T-helper 22 cell (primary cell): Measurements from ENCODE around the gene DUSP9.

Experiments used
- DNase-seq: peaks from one replicate; pipeline ENCODE4 v3.0.0-alpha.2; 2020; ENCODE audit warnings: low read depth

The DUSP9 gene

GRCh38 chrX:153635788-153636668, 11.0 kb upstream of the DUSP9 start:
- no peak for DNase-seq

- no peak for DNase-seq
Observed at GRCh38 chrX:153636716-153637115, 10.3 kb upstream of the DUSP9 start.

- DNase-seq = no peak
Observed at GRCh38 chrX:153637121-153638040, 9.6 kb upstream of the DUSP9 start.

DNA sequence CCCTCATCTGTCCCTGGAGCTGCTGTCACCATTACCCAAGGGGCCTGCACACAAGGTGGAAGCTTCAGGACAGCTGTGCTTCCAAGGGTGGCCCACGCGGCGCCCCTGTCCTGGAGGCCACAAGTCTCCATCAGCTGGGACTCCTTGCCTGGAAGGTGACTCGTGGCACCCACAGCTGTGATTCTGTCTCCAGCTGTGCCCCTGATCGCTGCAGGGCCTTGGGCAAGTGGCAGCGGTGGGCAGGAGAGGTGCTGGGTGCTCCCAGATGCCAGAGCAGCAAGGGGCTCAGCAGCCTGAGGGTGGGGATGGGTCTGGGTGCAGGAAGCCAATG, 9.0 kb upstream of the DUSP9 start:
- DNase-seq = no peak

DNA sequence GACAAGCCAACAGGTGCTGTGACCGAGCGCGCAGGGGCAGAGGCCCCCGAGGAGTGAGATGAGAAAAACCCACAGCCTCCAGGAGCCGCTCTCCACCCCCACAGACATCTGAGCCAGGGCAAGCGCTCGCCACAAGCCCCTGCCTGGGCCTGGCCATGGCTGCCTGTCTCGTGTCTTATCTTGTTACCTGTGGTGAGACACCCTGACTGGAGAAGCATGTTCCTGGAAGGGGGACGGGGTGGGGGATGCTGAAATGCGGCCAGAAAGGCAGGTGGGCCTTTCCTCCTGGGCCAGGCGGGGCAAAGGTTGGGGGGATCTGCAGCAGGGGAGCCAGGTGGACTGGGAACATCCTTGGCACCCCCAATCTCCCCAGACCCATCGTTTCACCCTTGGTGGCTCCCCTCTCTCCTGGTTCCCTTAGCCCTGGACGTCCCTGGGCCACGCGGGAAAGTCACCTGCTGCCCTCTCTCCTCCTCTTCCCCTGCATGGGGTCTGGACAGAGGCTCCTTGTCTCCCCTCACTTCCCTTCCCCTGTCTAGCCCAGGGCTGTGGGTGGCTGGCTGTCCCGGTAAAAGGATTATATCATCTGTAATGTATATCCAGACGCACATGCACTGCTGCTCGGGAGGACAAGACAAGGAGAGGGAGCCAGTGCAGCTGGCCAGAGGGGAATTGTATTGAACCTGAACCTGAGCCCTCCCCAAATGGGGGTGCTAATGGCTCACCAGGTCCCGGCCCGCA, 8.4 kb upstream of the DUSP9 start:
- DNase-seq = no peak

DNA sequence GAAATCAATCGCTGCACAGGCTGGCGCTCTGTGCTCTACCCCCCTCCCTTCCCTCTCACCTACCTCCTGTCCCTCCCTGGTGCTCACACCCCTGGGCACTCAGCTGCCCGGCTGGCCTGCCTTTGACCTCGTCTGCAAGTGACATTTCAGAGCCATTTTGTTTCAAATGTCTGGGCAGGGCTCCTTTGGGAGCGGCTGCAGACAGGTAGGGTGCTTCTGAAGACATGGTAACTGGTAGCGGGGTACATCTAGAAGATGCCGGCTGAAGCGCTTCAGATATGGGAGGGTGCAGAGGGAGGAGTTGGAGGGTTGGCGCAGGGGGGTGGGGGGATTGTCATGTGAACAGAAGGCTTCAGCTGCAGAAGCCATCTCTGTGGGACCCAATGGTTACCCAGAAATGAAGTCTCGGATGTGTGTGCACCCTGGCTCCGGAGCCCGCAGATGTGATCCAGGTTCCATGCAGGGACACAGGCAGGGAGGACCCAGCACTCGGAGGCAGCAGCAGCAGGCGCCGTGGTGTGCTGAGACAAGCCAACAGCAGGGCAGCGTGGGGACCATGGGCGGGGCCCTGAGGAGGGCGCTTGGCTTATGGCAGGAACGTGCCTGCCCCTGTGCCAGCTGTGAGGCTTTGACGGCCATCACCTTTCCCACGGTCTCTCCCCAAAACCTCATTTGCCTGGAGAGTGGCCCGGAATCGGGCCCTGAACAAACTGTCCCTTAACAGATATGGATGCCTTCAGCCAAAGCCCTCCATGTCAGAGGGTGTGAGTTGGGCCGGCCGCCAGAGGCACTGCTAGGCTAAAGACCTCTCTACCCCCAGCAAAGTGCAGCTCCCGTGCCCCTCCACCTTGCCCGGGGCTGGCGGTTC, 7.6 kb upstream of the DUSP9 start:
- no peak for DNase-seq

DNA sequence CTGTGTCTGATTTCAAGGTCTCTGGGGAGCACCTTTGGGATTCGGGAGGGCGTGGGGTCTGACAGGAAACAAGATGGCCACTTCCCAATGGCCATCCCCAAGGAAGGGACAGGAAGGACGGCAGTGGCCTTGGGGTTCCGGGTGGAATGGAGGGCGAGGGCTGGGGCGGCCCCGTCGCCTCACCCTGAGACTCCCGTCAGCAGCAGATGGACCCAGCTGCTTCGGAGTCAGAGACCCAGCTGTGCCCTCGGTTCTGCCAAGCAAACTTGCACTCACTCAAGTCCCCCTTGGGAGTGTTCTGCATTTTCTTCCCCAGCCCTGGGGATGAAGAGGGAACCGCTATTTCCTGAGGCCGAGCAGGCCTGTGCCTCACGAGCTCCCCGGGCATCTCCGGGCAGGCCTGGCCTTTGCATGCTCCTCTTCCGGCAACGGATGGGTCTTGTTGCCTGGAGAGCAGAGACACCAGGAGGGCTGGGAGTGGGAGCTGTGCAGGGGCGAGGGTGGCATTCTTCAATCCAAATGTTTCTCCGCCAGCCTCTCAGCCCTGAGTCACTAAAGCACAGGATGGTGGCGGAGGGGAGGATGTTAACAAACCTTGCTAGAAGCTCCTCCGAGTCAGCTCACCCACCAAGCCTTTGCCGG, 6.8 kb upstream of the DUSP9 start:
- no peak for DNase-seq

- no peak for DNase-seq
Observed at GRCh38 chrX:153640736-153641575, 6.0 kb upstream of the DUSP9 start.

DNA sequence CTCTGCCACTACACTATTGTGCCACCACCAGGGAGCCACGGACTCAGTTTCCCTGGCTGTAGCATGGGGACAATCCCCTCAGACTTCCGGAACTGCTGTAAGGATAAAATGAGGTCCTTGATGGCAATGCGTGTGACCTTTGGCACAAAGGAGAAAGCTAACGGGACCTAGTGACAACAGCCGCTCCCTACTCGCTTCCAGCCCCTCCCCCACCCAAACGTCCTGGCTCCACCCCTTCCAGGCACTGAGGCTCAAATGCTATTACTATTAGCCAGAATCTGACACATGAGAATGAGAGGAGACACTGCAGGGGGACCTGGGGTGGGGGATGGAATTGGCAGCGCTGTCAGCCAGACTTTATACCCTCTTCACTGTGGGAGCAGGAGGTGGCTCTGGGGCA, 5.4 kb upstream of the DUSP9 start:
- DNase-seq = no peak

DNA sequence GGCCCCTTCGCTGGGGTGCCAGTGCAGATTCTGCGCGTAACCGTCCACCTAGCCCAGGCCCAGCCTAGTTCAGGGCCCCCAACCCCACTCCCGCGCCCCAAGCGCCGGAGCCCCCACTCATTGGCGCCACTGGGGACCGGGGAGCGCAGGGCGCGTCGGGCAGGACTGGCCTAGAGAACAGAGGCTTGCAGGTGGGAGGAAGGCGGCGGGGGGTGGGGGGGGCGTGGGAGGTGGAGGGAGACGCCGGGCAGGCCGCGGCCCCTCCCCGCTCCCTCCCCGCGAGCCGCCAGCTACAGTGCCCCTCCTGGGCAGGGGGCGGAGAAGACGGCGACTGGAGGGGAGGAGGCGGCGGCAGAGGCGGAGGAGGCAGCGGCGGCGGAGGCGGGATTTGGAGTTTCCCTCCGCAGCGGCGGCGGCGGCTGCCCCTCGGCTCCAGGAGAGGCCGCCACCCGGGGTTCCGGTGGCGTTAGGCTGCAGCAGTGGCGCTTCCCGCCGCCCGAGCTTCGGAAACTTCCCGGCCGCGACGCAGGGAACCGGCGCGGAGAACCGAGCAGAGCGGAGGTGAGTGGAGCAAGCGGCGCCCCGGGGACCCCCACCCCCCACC, 4.8 kb upstream of the DUSP9 start:
- no peak for DNase-seq

DNA sequence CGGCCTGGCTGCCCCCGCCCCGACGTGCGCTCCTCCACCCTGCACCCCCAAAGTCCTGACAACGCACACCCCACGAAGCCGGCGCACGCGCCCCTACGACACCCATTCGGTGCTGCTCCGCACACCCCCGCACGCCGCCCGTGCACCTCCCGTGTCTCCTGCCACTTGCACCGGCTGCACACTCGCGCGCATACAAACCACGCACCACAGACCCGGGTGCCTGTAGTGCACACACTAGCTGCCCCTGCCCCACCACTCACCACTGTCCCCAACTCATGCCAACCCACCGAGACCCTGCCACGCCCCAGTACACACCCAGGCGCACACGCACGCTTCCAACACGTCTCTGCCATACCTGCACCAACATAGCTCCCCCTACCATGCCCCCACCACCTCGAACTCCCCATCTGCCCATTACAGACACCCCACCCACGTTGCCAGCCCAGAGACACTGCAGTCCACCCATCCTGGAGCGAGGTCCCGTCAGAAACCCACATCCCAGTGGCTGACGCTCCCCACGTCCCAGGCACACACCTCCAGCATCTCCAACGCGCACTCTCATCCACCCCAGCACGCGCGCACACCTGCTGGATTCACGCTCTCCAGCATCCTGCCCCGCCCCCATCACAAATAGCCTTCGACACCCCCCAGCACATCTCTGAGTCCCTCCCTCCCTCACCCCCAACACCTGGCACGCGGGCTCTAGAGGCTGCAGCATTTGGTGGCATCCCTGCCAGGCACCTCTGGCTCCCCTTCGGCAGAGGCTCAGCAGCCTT, 4.2 kb upstream of the DUSP9 start:
- no peak for DNase-seq

GRCh38 chrX:153643431-153644351, 3.3 kb upstream of the DUSP9 start:
- no peak for DNase-seq

DNA sequence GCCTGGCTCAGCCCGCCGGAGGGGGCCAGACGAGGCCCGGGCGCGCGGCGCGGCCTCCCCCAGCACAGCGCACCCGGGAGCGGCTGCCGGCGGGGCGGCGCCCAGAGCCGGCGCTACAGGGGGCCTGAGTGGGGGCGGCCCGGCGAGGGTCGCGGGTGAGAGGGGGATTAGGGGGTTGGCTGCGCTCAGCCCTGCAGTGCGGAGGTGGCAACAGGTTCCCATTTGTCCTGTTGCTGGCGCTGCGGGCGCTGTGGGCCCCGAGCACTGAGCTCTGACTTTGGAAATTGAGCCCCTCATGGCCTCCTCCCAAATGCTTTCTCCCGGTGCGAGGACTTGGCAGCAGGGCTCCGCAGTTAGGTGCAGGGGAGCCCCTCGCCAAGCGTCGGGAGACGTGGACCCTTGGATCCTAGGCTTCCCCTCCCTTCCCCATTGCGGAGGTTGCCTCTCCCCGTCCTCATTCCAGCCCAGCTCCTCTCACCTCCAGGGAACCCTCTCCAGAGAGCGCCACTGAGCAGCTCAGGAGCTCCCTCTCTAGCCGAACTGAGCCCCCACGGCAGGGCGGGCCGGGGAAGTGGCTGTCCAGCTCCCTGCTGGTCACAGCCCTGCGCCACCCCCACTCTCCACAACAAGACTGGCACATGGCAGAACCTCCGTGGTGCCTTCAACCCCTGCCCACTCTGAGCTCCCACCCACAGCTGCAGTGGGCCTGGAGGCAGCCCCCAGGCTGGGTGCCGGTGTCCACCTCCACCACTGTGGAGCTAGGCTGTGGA, 2.5 kb upstream of the DUSP9 start:
- DNase-seq = no peak

DNA sequence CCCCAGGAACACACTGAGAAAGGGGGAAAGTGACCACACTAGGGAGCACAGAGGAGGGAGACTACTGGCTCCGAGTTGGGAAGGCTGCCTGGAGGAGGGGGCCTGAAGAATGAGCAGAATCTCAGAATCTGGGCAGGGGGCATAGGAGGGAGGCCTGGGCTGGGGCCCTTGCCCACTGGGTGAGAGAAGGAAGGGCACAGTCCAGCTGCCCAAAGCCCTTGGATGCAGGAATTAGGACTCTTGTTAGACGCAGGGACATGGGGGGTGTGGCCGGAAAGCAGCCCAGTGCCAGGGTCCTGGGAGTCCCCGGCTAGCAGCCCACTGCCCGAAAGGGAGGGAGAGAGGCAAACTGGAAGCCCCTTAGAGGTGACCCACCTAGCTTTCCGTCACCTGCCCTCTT, 1.9 kb upstream of the DUSP9 start:
- DNase-seq = no peak

- no peak for DNase-seq
Observed at GRCh38 chrX:153645921-153646488, 998 bp upstream of the DUSP9 start.
